HAP-1 (cell line): ENCODE results near the gene SLC2A1.
A peak's percentile ranks its signal among the peaks of the same experiment; 100 is the strongest.

Experiments used
- DNase-seq, 2 experiments: peaks; one replicate each; pipeline ENCODE4 v3.0.0-alpha.2; 2016 to 2020; ENCODE audit warnings: low spot score in 2 of 2
- H3K27me3 ChIP-seq: fragments of 250-450 bp; sonication (Bioruptor Pico); 2 replicates; pipeline ENCODE4 v1.5.1; 2020; ENCODE audit warnings: low read depth, mild to moderate bottlenecking, moderate library complexity
- H3K36me3 ChIP-seq: fragments of 250-450 bp; sonication (Bioruptor Pico); replicated peaks from 2 replicates; pipeline ENCODE4 v1.5.1; 2020; ENCODE audit warnings: mild to moderate bottlenecking
- H3K4me1 ChIP-seq: fragments of 250-450 bp; sonication (Bioruptor Pico); 2 replicates; pipeline ENCODE4 v1.5.1; 2020; ENCODE audit warnings: mild to moderate bottlenecking
- H3K4me3 ChIP-seq: fragments of 250-450 bp; sonication (Bioruptor Pico); 2 replicates; pipeline ENCODE4 v1.5.1; 2020; ENCODE audit warnings: mild to moderate bottlenecking, moderate library complexity
- H3K9me3 ChIP-seq: fragments of 250-450 bp; sonication (Bioruptor Pico); 2 replicates; pipeline ENCODE4 v1.5.1; 2020; ENCODE audit warnings: mild to moderate bottlenecking, moderate library complexity
- in situ Hi-C: fragments of 300-500 bp; cut with MboI; formaldehyde crosslinking; loops from 3 replicates; pipeline ENCODE4 v1.14.3; 2020; ENCODE audit warnings: low sequenced_read_pairs, inconsistent platforms, mixed read lengths

Gene SLC2A1

DNA sequence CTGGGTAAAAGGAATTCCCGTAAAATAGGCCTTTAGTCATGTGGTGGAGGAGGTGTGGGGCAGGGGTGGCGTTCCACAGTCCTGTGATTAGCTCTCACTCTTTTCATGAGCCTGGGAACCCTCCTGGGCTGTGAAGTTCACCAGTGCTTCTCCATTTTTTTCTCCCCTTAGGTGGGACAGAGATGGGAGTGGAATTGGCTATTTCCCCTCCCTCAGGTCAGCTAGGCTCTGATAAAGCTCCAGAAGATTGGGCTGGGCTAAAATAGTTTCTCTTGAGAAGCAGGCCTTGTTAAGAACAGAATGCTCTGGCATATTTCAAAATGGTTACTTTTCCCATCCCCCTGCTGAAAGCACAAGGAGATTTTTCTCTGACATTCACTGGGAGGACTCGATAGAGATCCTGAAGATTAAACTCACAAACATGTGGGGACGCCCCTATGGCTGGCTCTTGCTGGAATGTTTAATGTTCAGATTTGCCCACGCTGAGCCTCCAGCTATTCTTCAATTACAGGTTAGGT is 33.4 kb upstream of the SLC2A1 start:
- no peak for DNase-seq
- Histone ChIP-seq H3K36me3 (no peaks in the 10 kb centered on the region), H3K4me1 (peaks cover 7% of the 10 kb centered on the region), H3K4me3 (no peak overlapping the region), H3K27me3 (no peaks in the 10 kb centered on the region), H3K9me3 (no peaks in the 10 kb centered on the region)
- in situ Hi-C loops: no loop called here

DNA sequence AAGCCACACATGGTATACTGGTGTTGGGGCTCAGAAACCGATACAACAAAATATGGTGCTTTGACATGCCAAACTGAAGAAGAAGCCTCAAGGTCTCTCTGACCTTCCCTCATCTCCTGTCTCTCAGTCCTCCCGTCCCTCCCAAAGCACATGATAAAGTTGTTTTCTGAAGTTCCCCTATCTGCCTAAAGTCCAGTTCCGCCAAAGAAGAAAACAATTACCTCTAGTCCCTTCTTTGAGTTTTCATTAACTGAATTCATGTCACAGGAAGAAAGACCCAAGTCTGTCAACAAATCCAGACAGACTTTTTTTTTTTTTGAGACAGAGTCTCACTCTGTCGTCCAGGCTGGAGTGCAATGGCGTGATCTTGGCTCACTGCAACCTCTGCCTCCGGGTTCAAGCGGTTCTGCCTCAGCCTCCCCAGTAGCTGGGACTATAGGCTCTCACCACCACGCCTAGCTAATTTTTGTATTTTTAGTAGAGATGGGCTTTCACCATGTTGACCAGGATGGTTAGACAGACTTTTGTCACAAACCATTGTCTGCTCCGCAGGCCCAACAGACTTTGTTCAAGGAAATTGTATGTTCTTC is 32.2 kb upstream of the SLC2A1 start:
- Histone ChIP-seq H3K4me3 (no peak overlapping the region), H3K27me3 (no peaks in the 10 kb centered on the region), H3K36me3 (no peaks in the 10 kb centered on the region), H3K9me3 (no peaks in the 10 kb centered on the region), H3K4me1 (no peaks in the 10 kb centered on the region)
- DNase-seq: no peak
- in situ Hi-C loops: no loop called here

DNA sequence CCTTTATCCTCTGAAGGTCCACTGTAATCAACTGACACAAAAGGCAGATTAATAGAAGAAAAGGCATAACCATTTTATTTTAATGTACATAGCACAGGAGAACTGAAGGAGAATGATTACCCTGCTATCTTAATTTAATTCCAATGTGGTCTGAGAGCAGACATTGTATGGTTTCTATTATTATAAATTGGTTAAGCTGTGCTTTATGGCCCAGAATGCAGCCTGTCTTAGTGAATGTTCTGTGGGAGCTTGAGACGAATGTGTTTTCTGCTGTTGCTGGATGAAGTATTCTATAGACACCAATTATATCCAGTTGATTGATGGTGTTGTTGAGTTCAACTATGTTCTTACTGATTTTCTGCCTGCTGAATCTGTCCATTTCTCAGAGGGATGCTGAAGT is 25.0 kb upstream of the SLC2A1 start:
- Histone ChIP-seq H3K9me3 (no peaks in the 10 kb centered on the region), H3K4me1 (peaks cover 35% of the 10 kb centered on the region), H3K4me3 (no peak overlapping the region), H3K36me3 (no peaks in the 10 kb centered on the region), H3K27me3 (no peaks in the 10 kb centered on the region)
- in situ Hi-C loops: no loop called here
- peak; percentile 43 to 92 for DNase-seq

DNA sequence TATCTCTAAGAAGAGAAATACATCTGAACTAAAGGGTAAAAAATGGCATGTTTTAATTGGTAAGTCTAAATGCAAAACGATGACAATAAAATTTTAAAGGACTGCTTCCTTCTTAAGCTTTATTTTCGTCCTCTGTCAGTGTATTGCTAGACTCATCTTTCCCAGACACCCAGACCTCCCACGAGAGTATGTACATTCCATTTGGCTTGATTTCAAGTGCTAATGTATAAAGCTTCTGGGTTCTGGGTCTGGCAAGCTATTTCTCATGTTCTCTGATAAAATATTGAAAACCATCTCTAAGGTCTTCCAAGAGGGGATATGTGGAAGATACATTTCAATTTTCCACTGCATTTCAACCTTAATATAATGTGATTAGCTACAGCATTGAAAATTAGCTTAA is 24.6 kb upstream of the SLC2A1 start:
- Histone ChIP-seq H3K4me3 (no peak overlapping the region), H3K4me1 (peaks cover 35% of the 10 kb centered on the region), H3K27me3 (no peaks in the 10 kb centered on the region), H3K36me3 (no peaks in the 10 kb centered on the region), H3K9me3 (no peaks in the 10 kb centered on the region)
- in situ Hi-C loops: no loop called here
- peak; percentile 28 to 58 for DNase-seq

DNA sequence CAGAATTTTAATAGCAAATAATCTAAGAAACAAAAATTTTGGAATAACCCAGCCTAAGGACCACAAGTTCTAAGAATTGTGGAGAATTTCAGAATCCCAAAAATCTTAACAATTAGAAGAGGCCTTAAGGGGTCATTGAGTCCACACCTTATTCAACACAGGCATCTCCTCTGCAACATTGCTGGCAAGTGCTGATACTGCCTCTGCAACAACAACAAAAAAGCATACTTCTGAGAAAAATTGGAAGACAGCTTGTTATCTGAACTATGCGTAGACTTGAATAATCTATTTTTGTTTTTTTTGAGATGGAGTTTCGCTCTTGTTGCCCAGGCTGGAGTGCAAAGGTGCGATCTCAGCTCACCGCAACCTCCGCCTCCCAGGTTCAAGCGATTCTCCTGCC is 24.0 kb upstream of the SLC2A1 start:
- in situ Hi-C loops: no loop called here
- Histone ChIP-seq H3K4me1 (peaks cover 35% of the 10 kb centered on the region), H3K9me3 (no peaks in the 10 kb centered on the region), H3K27me3 (no peaks in the 10 kb centered on the region), H3K36me3 (no peaks in the 10 kb centered on the region), H3K4me3 (no peak overlapping the region)
- no peak for DNase-seq

DNA sequence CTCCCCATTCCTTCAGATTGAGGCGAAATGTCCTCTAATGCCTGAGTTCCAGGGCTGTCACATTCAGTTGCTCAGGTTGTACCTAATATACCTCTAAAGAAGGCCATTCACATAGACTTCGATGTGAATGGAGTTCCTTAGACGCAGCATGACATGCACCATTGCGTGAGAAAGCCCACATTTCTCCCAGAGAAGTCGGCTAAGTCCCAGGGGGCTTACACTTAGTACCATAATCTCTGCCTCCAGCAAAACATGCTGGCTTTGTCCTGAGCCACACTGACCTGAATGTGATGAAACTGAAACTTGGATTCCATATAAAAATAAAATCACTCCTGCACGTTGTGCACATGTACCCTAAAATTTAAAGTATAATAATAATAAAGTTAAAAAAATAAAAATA is 23.2 kb upstream of the SLC2A1 start:
- no peaks in the 10 kb centered on the region for H3K27me3 ChIP-seq
- no peaks in the 10 kb centered on the region for H3K36me3 ChIP-seq
- no peaks in the 10 kb centered on the region for H3K9me3 ChIP-seq
- no peak overlapping the region for H3K4me3 ChIP-seq
- peak; percentile 88 to 95 for DNase-seq
- in situ Hi-C loops: no loop called here
- H3K4me1 ChIP-seq: peaks cover 35% of the 10 kb centered on the region

DNA sequence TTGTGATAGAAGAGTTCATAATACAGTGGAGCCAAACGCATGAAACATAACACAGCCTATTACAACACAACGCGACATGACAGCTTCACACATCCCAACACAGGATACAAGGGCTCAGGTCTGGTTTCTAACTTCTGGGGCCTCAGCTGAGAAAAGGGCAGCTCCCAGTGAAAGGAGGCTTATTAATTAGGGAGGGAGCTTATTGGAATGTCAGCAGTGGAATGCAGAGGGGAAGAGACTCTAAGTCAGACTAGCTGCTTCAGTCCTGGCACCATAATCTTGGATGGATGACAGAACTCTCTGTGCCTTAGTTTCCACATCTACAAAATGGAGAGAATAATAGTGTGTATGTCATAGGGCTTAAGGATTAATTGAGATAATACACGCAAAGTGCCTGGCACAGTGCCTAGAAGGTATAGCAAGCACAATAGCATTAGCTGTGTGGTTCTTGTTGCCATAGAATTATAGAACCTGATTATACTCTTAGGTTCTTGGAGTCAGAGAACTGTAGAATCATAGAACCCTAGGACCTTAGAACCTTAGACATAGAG is 22.7 kb upstream of the SLC2A1 start:
- Histone ChIP-seq H3K9me3 (no peaks in the 10 kb centered on the region), H3K36me3 (no peaks in the 10 kb centered on the region), H3K27me3 (no peaks in the 10 kb centered on the region), H3K4me3 (no peak overlapping the region), H3K4me1 (peaks cover 35% of the 10 kb centered on the region)
- in situ Hi-C loops: no loop called here
- DNase-seq: peak; percentile 63 to 69

DNA sequence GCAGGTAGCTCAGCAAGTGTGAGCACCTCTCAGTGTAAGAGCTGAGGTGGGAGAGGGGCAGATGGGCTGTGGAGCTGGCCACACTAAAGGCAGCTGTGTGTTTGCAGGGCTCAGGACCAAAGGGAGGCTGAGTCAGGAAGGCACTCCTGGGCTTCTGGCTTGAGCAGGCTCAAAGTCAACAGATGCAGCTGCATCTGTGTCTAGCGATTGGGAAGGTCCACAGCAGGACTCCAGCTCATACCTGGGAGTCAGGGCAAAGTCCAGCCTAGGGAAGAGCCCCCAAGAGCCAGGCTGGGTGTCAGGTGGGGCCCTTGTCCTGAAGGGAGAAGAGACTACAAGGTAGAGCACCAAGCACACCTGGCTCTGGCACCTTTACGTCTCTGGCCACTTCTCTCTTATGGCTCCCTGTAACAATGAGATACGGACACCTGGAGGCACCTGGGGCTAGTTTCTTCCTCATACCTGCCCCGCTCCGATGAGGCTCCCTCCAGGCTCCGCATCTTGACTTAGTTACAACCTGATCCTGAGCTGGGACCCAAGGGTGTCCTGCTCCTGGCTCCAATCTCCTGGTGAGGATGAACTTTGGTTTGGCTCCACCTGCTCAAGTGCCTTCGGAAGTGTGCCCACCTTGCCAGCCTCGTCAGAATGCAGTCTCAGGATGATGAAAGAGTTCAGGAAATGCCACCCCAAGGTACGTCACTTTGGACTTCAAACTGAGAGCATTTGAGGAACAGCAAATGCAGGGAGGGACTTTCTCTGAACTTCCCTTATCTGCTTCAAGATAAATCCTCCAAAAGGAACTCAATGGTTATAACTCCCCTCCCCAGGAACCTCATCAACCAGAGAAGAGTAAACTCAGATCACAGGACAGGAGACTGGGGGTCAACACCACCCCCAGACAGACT is 21.5 kb upstream of the SLC2A1 start:
- H3K4me3 ChIP-seq: no peak overlapping the region
- H3K27me3 ChIP-seq: no peaks in the 10 kb centered on the region
- no peaks in the 10 kb centered on the region for H3K36me3 ChIP-seq
- DNase-seq: no peak
- peaks cover 35% of the 10 kb centered on the region for H3K4me1 ChIP-seq
- no peaks in the 10 kb centered on the region for H3K9me3 ChIP-seq
- in situ Hi-C loops: no loop called here

DNA sequence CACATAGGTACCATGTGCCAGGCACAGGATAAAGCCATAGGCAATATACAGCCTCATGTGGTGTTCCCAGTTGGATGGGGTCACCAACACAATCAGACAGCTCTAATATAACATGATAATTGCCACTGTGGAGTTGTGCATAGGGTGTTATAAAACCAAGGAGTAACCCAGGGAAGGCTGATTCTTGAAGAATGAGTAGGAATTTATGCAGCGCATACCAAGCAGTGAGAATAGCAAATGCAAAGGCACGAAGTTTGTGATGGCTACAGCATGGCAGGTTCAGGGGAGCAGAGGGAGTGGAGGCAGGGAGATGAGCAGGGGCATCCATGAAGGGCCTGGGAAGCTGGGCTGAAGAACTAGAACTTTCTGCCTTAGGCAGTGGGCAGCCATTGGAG is 20.4 kb upstream of the SLC2A1 start:
- no peak for DNase-seq
- Histone ChIP-seq H3K36me3 (no peaks in the 10 kb centered on the region), H3K27me3 (no peaks in the 10 kb centered on the region), H3K4me1 (peaks cover 31% of the 10 kb centered on the region), H3K4me3 (no peak overlapping the region), H3K9me3 (no peaks in the 10 kb centered on the region)
- in situ Hi-C loops: no loop called here

DNA sequence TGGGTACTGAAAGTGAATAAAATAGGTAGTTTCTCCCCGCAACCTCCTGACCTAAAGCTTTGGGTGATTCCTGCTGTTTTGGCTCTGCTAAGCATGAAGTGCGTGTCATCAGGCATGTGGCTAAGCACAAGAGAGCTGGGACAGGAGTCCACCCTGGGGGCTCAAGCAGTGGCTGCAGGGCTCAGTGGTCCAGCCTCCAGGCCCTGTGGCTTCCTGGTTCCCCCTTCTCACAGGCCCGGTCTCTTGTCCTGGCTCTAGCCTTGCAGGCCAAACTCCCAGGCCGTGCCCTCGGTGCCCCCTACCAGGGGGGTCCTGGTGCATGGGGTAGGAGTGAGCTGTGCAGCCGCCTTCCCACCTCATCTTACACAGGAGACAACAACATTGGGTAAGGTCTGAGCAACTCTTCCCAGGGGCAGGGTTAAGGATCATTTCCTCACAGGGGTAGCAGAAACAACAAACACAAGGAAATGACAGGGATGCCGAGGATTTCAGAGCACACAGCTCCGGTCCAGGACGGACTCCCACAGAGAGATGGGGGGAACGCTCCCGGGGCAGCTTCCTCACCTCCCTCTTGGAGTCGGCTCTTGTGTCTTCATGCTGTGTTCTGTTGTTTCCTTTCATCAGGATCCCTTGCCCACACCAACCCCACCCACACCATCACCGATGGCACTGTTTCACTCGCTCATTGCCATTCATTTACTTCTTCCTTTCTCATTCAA is 19.8 kb upstream of the SLC2A1 start:
- Histone ChIP-seq H3K27me3 (no peaks in the 10 kb centered on the region), H3K36me3 (no peaks in the 10 kb centered on the region), H3K4me3 (no peak overlapping the region), H3K4me1 (peaks cover 27% of the 10 kb centered on the region), H3K9me3 (no peaks in the 10 kb centered on the region)
- no peak for DNase-seq
- in situ Hi-C loops: no loop called here

DNA sequence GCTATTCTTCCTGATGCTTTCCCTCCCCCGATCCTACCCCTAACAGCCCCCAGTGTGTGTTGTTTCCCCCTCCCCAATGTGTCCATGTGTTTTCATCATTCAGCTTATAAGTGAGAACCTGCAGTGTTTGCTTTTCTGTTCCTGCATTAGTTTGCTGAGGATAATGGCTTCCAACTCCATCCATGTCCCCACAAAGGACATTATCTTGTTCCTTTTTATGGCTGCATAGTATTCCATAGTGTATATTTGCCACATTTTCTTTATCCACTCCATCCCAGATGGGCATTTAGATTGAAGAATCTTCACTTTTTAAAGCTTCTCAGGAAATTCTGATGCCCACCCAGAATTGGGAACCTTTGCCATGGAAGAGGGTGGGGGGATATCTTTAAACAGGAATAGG is 19.0 kb upstream of the SLC2A1 start:
- H3K4me1 ChIP-seq: peaks cover 19% of the 10 kb centered on the region
- in situ Hi-C loops: no loop called here
- H3K27me3 ChIP-seq: no peaks in the 10 kb centered on the region
- DNase-seq: no peak
- H3K36me3 ChIP-seq: no peaks in the 10 kb centered on the region
- H3K4me3 ChIP-seq: no peak overlapping the region
- H3K9me3 ChIP-seq: no peaks in the 10 kb centered on the region

DNA sequence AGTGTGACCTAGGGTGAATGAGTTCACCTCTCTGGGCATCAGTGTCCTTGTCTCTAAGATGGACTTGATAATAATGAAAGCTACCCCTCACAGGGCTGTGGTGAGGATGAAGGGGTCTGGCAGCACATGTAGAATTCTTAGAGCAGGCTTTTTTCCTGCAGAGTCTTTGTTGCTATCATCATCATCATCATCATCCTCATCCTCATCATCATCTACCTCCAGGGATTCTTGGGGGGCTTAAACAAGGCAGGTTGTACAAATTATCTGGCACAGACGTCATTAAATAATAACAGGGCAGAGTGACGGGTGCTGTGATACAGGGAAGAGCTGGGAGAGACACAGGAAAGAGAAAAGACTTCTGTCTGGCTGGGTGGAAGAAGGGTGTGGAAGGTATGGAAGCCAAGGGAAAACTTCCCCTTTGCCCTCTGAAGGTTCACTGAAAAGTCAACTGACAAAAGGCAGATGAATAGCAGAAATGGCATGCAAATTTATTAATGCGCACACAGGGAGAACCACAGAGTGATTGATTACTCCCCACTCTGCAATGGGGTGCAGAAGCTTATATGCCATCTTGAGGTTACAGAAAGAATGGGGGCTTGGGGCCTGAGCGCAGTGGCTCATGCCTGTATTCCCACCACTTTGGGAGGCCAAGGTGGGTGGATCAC is 17.0 kb upstream of the SLC2A1 start:
- Histone ChIP-seq H3K9me3 (no peaks in the 10 kb centered on the region), H3K27me3 (no peaks in the 10 kb centered on the region), H3K4me3 (no peak overlapping the region), H3K36me3 (no peaks in the 10 kb centered on the region), H3K4me1 (peaks cover 1% of the 10 kb centered on the region; the same call in 1 of the 2 replicates)
- in situ Hi-C loops: no loop called here
- DNase-seq: no peak

DNA sequence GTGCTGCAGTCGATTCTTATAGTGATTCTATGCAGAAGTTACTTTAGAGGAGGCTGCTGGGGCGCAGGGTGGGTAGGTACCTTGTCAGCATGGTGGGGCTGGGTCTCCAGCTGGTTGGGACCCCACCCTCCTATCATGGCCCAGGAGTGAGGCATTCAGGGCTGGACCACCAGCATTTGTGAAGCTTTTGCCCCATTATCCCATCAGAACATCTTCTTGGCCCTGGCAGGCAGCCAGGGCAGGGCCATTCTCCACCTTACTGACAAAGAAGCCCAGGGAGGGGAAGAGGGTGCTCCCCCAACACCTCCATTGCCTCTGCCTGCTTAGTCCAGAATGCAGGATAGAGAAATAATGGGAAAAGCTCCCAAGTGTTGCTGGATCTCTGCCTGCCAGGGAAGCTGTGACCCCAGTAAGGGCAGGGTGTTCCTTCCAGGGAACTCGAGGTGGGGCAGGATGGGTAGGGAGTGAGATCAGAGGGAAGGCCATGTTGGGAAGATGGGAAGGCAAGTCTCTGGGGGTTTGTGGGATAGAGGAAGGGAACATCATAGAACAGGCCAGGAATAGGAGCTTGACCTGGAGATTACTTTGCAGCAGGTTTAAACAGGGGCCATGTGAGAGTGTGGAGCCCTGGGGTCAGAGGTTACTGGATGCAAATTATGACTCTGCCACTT is 16.2 kb upstream of the SLC2A1 start:
- DNase-seq: no peak
- no peaks in the 10 kb centered on the region for H3K4me1 ChIP-seq
- H3K9me3 ChIP-seq: no peaks in the 10 kb centered on the region
- H3K4me3 ChIP-seq: no peak overlapping the region
- no peaks in the 10 kb centered on the region for H3K27me3 ChIP-seq
- H3K36me3 ChIP-seq: no peaks in the 10 kb centered on the region
- in situ Hi-C loops: no loop called here
